Right ventricle myocardium superior (tissue), 1 donor: ENCODE measurements around the gene CGRRF1. TPM values are rescaled to one million over a fixed set of nuclear protein-coding genes. Genes with fewer than 3 reads are reported as not detected.

Experiments
- ATAC-seq: fragments of 200-7000 bp; cut with Tn5 transposase; one replicate; pipeline ENCODE4 v1.9.1; 2020; ENCODE audit warnings: mild to moderate bottlenecking; ENCODE audit not compliant: poor library complexity
- DNase-seq: peaks from one replicate; pipeline ENCODE4 v3.0.0-alpha.2; 2020
- intact Hi-C: fragments of 100-400 bp; cut with DNase I; formaldehyde crosslinking; loops from one replicate; pipeline ENCODE4 v1.11.2; 2022
- total RNA-seq: library from RNA; stranded (reverse); fragmentation: NEBNext Ultra II Directional; extraction: Animal tissue kit (Norgen Biotek cat#: 25700); gene quantifications from one replicate; pipeline ENCODE4 v1.2.1, GENCODE V29; 2021
- donor health status: DM: no; HTN: yes; CAD: no; lungs with severe emphysema.

Gene CGRRF1
- total RNA-seq, 1 donor from 2014 or later: 15.1 TPM

GRCh38 chr14:54566410-54567223, 56.9 kb downstream of the CGRRF1 start, which contains the start of gene SAMD4A:
TSS of gene SAMD4A (plus strand) at chr14:54567128. CDS start at chr14:54567917, 789 bp downstream.
- ATAC-seq (peak; percentile 55), DNase-seq (peak; percentile 89)
- intact Hi-C loops: loop anchor here (1.0 to 5.0 kb wide), 3 partner anchors 106 to 207 kb away; no protein-coding TSS in a partner anchor

- DNase-seq (no peak), ATAC-seq (no peak)
- intact Hi-C loops: loop anchor here (5.0 kb wide), 2 partner anchors 105 to 125 kb away; no protein-coding TSS in a partner anchor
These were observed 57.5 kb downstream of the CGRRF1 start for GRCh38 chr14:54567224-54567638.

DNA sequence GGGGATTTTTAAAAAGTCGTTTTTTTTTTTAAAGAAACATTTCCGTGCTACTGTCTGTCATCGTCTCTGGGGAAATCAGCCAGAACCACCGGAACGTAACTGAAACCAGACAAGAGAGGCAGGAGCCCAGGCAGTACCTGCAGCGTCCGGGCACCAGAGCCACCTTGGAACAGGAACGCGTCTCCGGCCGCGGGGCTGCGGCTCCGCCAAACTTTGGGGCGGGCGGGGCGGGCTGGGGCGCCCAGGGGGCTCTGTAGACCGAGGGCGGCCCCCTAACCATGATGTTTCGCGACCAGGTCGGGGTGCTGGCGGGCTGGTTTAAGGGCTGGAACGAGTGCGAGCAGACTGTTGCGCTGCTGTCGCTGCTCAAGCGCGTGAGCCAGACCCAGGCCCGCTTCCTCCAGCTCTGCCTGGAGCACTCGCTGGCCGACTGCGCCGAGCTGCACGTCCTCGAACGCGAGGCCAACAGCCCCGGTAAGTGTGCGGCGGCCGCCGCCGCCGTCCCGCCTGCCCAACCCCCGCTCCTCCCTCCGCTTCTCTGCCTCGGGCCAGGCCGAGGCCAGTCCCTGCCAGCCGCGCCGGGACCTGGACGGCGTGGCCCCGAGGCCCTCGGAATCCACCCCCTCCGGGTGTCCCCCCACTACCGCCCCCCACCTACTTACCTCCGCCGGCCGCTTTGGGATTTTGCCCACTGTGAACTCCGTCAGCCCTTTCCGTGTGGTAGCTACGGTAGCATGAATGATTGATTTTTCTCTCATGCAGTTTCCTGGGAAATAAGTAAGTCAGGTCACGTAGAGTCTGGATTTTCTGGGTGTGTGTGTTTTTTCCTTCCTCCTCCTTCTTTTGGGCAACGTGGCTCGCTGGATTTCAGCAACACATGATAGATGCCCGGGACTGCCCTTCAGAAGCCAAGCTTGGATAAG, 58.2 kb downstream of the CGRRF1 start:
- intact Hi-C loops: loop anchor here (5.0 kb wide), 2 partner anchors 104 to 124 kb away; no protein-coding TSS in a partner anchor
- DNase-seq (peak; percentile 70), ATAC-seq (peak; percentile 3)

DNA sequence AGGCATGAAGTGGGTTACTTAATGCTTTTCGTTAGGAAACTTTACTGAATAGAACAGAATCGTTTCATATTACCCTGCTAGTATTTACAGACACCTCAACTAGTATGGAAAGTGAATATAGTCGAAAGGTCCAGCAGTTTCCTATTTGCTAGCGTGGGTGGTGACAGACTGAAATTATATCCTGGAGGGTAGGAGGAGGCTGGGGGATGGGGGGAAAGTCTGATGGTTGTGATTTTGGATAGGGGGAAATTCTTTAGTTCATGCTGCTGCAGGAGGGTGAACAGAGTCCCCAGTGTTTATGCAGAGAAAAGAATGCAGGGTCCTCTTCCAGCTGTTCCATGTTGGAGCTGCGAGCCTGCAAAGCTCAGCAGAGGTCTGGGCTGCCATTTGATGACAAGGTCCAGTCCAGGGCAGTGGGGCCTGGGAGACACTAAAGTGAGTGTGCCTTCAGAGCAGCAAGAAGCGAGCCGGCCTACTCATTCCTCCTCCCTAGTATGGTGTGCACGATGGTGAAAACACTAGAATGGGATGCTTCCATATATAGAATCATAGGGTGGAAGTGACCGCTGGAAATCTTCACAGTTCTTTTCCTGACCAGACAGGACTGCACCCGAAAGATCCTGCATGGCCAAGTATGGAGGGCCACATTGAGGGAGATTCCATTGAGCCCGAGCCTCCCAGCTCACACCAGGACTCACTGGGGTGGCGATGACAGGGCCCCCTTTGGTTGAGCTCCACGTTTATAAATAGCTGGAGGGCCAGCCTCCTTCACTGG, 59.3 kb downstream of the CGRRF1 start:
- intact Hi-C loops: loop anchor here (5.0 kb wide), 2 partner anchors 103 to 123 kb away; no protein-coding TSS in a partner anchor
- DNase-seq: peak; percentile 46
- ATAC-seq: no peak

GRCh38 chr14:54570047-54570446, 60.3 kb downstream of the CGRRF1 start:
- no peak for DNase-seq
- intact Hi-C loops: no loop called here
- ATAC-seq: no peak

- ATAC-seq: no peak
- intact Hi-C loops: no loop called here
- no peak for DNase-seq
These were observed 61.1 kb downstream of the CGRRF1 start for GRCh38 chr14:54570631-54571415.

DNA sequence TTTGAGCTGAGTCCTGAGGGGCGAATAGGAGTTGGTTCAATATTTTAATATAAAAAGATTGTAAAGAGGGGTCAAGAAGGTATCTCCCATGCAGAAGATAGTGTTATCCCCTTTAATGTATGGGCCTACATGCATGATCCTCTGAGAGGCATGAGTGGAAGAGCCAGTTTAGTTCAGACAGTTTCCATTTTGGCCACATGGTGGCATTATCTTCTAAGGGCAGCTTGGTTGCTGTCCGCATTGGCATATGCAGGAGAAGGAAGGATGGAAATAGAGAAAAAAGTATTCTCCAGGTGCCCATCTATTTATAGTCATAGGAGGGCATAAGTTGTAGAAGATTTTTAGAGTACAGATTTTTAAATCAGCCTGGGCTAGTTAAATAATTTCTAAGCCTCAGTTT, 62.6 kb downstream of the CGRRF1 start:
- intact Hi-C loops: no loop called here
- DNase-seq (no peak), ATAC-seq (no peak)

GRCh38 chr14:54574528-54574927, 64.8 kb downstream of the CGRRF1 start:
- intact Hi-C loops: no loop called here
- no peak for ATAC-seq

GRCh38 chr14:54577494-54577893, 67.8 kb downstream of the CGRRF1 start:
- ATAC-seq (no peak), DNase-seq (no peak)
- intact Hi-C loops: no loop called here

More at GRCh38 chr14:54574528-54574927, 64.8 kb downstream of the CGRRF1 start:
- DNase-seq: no peak

- ATAC-seq (no peak), DNase-seq (no peak)
- intact Hi-C loops: no loop called here
These were observed 68.3 kb downstream of the CGRRF1 start for GRCh38 chr14:54577977-54578376.

DNA sequence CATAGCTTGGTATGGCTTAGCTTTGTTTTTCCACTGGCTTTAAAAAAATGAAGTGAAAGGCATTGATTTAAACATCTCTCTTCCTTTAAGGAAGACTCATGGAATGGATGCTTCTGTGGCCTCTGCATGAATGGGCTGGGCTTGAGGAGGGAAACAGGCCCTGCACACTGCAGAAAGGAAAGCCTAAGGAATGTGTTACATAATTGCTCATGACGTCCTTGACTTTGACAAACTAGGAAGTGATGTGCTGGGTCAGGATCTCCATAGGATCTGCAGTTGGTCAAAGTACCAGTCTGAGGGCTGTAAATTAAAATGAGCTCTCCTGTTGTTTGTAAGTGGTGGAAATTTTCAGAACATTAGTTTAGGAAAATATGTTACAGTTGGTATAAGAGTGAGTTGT, 69.9 kb downstream of the CGRRF1 start:
- intact Hi-C loops: no loop called here
- ATAC-seq (peak; percentile 55), DNase-seq (no peak)

DNA sequence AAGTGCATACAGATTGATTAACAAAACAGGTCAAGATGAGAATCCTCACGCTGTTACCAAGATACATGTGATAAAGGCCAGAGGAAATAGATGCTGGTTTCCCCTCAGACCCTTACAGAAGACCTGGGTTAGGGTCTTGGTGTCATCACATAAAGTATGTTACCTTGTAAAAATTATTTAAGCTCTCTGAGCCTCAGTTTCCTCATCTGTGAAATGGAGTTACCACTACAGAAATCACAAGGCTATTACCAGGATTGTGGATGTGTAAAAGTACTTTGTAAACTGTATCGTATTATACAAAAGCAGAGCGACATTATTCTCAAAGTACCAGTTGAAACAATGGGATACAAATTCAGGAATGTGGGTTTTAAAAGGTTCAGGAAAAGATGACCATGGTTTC, 71.2 kb downstream of the CGRRF1 start:
- intact Hi-C loops: no loop called here
- DNase-seq (no peak), ATAC-seq (no peak)

DNA sequence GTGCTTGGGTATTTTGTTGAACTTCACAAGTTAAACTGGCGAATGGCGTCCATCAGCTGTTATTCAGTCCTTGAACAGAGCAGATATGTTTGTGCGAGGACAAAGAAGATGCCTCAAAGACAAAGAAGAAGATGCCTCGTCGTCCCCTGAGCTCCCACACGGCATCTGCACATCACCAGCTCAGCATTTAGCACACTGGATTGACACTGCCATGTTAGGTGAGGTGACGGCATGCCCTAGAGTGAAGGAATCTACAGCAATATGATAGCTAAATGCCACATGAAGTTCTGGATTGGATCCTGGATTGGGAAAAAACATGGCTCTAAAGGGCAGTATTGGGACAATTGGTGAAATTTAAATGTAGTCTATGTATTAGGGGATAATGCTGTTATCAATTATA, 72.6 kb downstream of the CGRRF1 start:
- DNase-seq (no peak), ATAC-seq (no peak)
- intact Hi-C loops: no loop called here

- intact Hi-C loops: no loop called here
- ATAC-seq: peak; percentile 39
- no peak for DNase-seq
These were observed 74.4 kb downstream of the CGRRF1 start for GRCh38 chr14:54584097-54584496.

- intact Hi-C loops: no loop called here
- ATAC-seq (no peak), DNase-seq (no peak)
These were observed 75.5 kb downstream of the CGRRF1 start for GRCh38 chr14:54585214-54585613.
